ENCODE data around the gene SMIM8. TPM values are rescaled to one million over a fixed set of nuclear protein-coding genes. Genes with fewer than 3 reads are reported as not detected.
"Not testable (repeated sequence)": the region's sequence is repeated elsewhere in the genome, so short reads cannot be mapped to it uniquely, and the experiment has no call there.

SMIM8 gene
- total RNA-seq, 1 donor from 2014 or later: 17.7 TPM

- TF ChIP-seq CTCF (IDR thresholded peaks at IDR 0.05; ENCODE audit: borderline replicate concordance): no peak
- peaks cover 9% of the 10 kb centered on the region for H3K27me3 ChIP-seq (ENCODE audit: low read depth)
- no peak for DNase-seq
- H3K4me3 ChIP-seq: no peak overlapping the region
- H3K36me3 ChIP-seq: no peaks in the 10 kb centered on the region
- H3K27ac ChIP-seq (replicated peaks): no peak overlapping the region
- H3K9me3 ChIP-seq (replicated peaks): no peaks in the 10 kb centered on the region
- peaks cover 14% of the 10 kb centered on the region for H3K4me1 ChIP-seq
- intact Hi-C loops (cut with micrococcal nuclease): no loop called here
These were observed 3.0 kb upstream of the SMIM8 start for GRCh38 chr6:87319271-87319987.

DNA sequence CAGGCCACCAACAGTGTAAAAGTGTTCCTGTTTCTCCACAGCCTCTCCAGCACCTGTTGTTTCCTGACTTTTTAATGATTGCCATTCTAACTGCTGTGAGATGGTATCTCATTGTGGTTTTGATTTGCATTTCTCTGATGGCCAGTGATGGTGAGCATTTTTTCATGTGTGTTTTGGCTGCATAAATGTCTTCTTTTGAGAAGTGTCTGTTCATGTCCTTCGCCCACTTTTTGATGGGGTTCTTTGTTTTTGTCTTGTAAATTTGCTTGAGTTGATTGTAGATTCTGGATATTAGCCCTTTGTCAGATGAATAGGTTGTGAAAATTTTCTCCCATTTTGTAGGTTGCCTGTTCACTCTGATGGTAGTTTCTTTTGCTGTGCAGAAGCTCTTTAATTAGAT is 1.5 kb downstream of the SMIM8 start:
- H3K27me3 ChIP-seq (ENCODE audit: low read depth); H3K4me3 ChIP-seq; intact Hi-C loops (cut with micrococcal nuclease); DNase-seq; H3K27ac ChIP-seq (replicated peaks); H3K36me3 ChIP-seq; H3K9me3 ChIP-seq (replicated peaks): not testable (repeated sequence)
- peaks cover 14% of the 10 kb centered on the region for H3K4me1 ChIP-seq

DNA sequence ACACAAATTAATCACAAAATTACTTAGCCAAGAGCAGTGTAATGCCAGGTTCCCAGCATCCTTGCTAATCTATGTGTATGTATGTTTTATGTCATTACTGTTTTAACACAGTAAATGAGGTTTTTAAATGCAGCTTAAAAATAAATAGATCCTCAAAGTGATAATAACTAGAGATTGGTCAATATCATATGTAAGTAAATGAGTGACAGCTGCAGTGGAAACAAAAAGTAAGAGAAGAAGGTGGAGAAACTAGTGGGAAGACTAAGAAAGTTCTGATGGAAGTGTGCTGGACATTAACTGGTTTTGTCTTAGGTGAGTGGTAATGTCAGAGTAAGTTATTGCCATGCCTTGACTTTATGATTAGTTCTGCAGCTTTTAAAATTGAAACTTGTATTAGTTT is 8.6 kb downstream of the SMIM8 start:
- H3K4me1 ChIP-seq: peaks cover 50% of the 10 kb centered on the region
- no peak for TF ChIP-seq CTCF (IDR thresholded peaks at IDR 0.05; ENCODE audit: borderline replicate concordance)
- no peaks in the 10 kb centered on the region for H3K9me3 ChIP-seq (replicated peaks)
- H3K27me3 ChIP-seq (ENCODE audit: low read depth): no peaks in the 10 kb centered on the region
- H3K27ac ChIP-seq (replicated peaks): no peak overlapping the region
- intact Hi-C loops (cut with micrococcal nuclease): no loop called here
- no peak overlapping the region for H3K4me3 ChIP-seq
- no peaks in the 10 kb centered on the region for H3K36me3 ChIP-seq
- no peak for DNase-seq

DNA sequence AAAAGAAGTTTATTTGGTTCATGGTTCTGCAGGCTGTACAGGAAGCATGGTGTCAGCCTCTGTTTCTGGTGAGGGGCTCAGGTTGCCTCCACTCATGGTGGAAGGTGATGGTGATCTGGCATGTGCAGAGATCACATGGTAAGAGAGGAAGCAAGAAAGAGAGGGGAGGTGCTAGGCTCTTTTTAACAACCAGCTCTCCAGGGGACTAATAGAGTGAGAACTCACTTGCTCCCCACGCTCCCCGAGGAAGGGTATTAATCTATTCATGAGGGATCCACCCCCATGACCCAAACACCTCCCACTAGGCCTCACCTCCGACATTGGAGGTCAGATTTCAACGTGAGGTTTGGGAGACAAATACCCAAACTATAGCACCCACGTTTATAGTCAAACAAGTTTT is 10.6 kb downstream of the SMIM8 start:
- DNase-seq: no peak
- H3K27ac ChIP-seq (replicated peaks): peak overlapping the region; percentile 58
- H3K36me3 ChIP-seq: no peaks in the 10 kb centered on the region
- intact Hi-C loops (cut with micrococcal nuclease): no loop called here
- H3K4me1 ChIP-seq: peaks cover 64% of the 10 kb centered on the region
- H3K9me3 ChIP-seq (replicated peaks): no peaks in the 10 kb centered on the region
- H3K4me3 ChIP-seq: no peak overlapping the region
- TF ChIP-seq CTCF (IDR thresholded peaks at IDR 0.05; ENCODE audit: borderline replicate concordance): no peak
- H3K27me3 ChIP-seq (ENCODE audit: low read depth): no peaks in the 10 kb centered on the region

GRCh38 chr6:87333591-87334181 is 11.3 kb downstream of the SMIM8 start:
- Histone ChIP-seq H3K27me3 (ENCODE audit: low read depth) (no peaks in the 10 kb centered on the region), H3K4me3 (peak overlapping the region; percentile 3), H3K9me3 (replicated peaks) (no peaks in the 10 kb centered on the region), H3K36me3 (no peaks in the 10 kb centered on the region), H3K4me1 (peaks cover 64% of the 10 kb centered on the region), H3K27ac (replicated peaks) (peak overlapping the region; percentile 58)
- intact Hi-C loops (cut with micrococcal nuclease): no loop called here
- DNase-seq: no peak
- TF ChIP-seq CTCF (IDR thresholded peaks at IDR 0.05; ENCODE audit: borderline replicate concordance): no peak

DNA sequence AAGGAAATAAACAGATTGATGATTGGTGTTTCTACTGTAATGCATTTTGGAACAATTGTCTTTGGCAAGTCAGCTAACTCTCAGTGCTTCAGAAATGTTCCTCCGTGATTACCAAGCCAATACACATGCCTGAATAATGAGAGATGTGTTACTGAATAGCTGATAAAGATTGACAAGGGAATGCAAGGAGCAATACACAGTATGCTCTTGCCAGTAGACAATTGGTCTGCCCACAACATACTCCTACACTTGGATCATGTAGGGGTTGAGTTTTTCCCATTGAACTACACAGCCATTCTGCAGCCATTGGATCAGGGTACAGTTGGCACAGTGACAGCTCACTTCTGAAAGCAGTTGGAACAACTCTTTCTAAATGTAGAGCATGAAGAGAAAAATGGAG is 12.3 kb downstream of the SMIM8 start:
- DNase-seq: no peak
- peak overlapping the region; percentile 3 for H3K4me3 ChIP-seq
- peak overlapping the region; percentile 58 for H3K27ac ChIP-seq (replicated peaks)
- H3K27me3 ChIP-seq (ENCODE audit: low read depth): no peaks in the 10 kb centered on the region
- no peak for TF ChIP-seq CTCF (IDR thresholded peaks at IDR 0.05; ENCODE audit: borderline replicate concordance)
- peaks cover 64% of the 10 kb centered on the region for H3K4me1 ChIP-seq
- intact Hi-C loops (cut with micrococcal nuclease): no loop called here
- no peaks in the 10 kb centered on the region for H3K9me3 ChIP-seq (replicated peaks)
- H3K36me3 ChIP-seq: no peaks in the 10 kb centered on the region
